Measurements from ENCODE around the gene CCL5.

The CCL5 gene

GRCh38 chr17:35825206-35825605 lies 55.0 kb downstream of the CCL5 start:
- no peak for TF ChIP-seq FOXK2 (IDR thresholded peaks at IDR 0.05)
- TF ChIP-seq PKNOX1 (IDR thresholded peaks at IDR 0.05) = no peak
- no peak for TF ChIP-seq TARDBP (IDR thresholded peaks at IDR 0.05)
- no peak for TF ChIP-seq CTBP1 (IDR thresholded peaks at IDR 0.05; ENCODE audit: borderline replicate concordance)
- no peak for TF ChIP-seq L3MBTL2 (conservative IDR thresholded peaks at IDR 0.05)
- TF ChIP-seq SP1 (IDR thresholded peaks at IDR 0.05) = no peak
- no peak for TF ChIP-seq SUZ12 (IDR thresholded peaks at IDR 0.05)
- no peak for TF ChIP-seq FOXA1 (IDR thresholded peaks at IDR 0.05)
- TF ChIP-seq BHLHE40 (IDR thresholded peaks at IDR 0.05; ENCODE audit: borderline replicate concordance) = no peak
- no peak for TF ChIP-seq FOXM1 (IDR thresholded peaks at IDR 0.05; ENCODE audit: borderline replicate concordance)
- TF ChIP-seq NFRKB (IDR thresholded peaks at IDR 0.05) = no peak
- no peak for TF ChIP-seq ELF4 (IDR thresholded peaks at IDR 0.05)
- no peak for TF ChIP-seq LEF1 (IDR thresholded peaks at IDR 0.05; ENCODE audit: borderline replicate concordance)
- no peak for TF ChIP-seq ZNF384 (IDR thresholded peaks at IDR 0.05)
- TF ChIP-seq ARNT (IDR thresholded peaks at IDR 0.05) = no peak
- TF ChIP-seq HDGF (IDR thresholded peaks at IDR 0.05; ENCODE audit: borderline replicate concordance) = no peak
- no peak for DNase-seq (ENCODE audit: extremely low spot score)
- POLR2A ChIA-PET = no interaction called here
- CTCF ChIA-PET = no interaction called here
